Nephron (organoid): ENCODE results near the gene ARHGAP4.

Experiments
- H3K27ac Mint-ChIP-seq, 3 experiments: 2 replicates each; pipeline ENCODE4 v1.8.0; 2020; ENCODE audit warnings: mixed read lengths in 3 of 3, mild to moderate bottlenecking in 2 of 3, moderate library complexity in 1 of 3
- H3K27me3 Mint-ChIP-seq: 2 replicates; pipeline ENCODE4 v1.8.0; 2021; ENCODE audit warnings: low read depth, mild to moderate bottlenecking, moderate library complexity, mixed read lengths
- H3K36me3 Mint-ChIP-seq: 2 replicates; pipeline ENCODE4 v1.8.0; 2020; ENCODE audit warnings: low read depth, mixed read lengths
- H3K4me1 Mint-ChIP-seq: 2 replicates; pipeline ENCODE4 v1.8.0; 2020; ENCODE audit warnings: mixed read lengths
- H3K4me3 Mint-ChIP-seq, 3 experiments: 2 replicates each; pipeline ENCODE4 v1.8.0; 2020; ENCODE audit warnings: mild to moderate bottlenecking in 3 of 3, mixed read lengths in 3 of 3, moderate library complexity in 2 of 3
- H3K9me3 Mint-ChIP-seq: 2 replicates; pipeline ENCODE4 v1.8.0; 2020; ENCODE audit warnings: mixed read lengths
- TF ChIP-seq, protein P1 (sequence below), 3 experiments: fragments of 200-600 bp; sonication (generic); IDR thresholded peaks; one replicate each; pipeline ENCODE4 v1.5.0; 2021; ENCODE audit warnings: antibody characterized with exemption in 3 of 3; ENCODE audit not compliant: unreplicated experiment in 3 of 3

The ARHGAP4 gene

GRCh38 chrX:153925739-153926551, at the start of gene ARHGAP4:
ARHGAP4 (minus strand) TSS chrX:153926264; CDS start chrX:153926202, 62 bp downstream.
- H3K27ac Mint-ChIP-seq: peak within 1 kb of the TSS; percentile 90 to 97 (median 97)
- peaks cover 3% of the 10 kb centered on the region for H3K9me3 Mint-ChIP-seq
- TF ChIP-seq, protein P1, sequence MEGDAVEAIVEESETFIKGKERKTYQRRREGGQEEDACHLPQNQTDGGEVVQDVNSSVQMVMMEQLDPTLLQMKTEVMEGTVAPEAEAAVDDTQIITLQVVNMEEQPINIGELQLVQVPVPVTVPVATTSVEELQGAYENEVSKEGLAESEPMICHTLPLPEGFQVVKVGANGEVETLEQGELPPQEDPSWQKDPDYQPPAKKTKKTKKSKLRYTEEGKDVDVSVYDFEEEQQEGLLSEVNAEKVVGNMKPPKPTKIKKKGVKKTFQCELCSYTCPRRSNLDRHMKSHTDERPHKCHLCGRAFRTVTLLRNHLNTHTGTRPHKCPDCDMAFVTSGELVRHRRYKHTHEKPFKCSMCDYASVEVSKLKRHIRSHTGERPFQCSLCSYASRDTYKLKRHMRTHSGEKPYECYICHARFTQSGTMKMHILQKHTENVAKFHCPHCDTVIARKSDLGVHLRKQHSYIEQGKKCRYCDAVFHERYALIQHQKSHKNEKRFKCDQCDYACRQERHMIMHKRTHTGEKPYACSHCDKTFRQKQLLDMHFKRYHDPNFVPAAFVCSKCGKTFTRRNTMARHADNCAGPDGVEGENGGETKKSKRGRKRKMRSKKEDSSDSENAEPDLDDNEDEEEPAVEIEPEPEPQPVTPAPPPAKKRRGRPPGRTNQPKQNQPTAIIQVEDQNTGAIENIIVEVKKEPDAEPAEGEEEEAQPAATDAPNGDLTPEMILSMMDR (IDR thresholded peaks at IDR 0.05; ENCODE audit: unreplicated experiment in 3 of 3): no peak
- peaks cover 20% of the 10 kb centered on the region for H3K4me1 Mint-ChIP-seq
- peaks cover 8% of the 10 kb centered on the region for H3K36me3 Mint-ChIP-seq
- H3K4me3 Mint-ChIP-seq: peak within 1 kb of the TSS; percentile 83 to 90 (median 90)
- H3K27me3 Mint-ChIP-seq: peaks cover 3% of the 10 kb centered on the region

DNA sequence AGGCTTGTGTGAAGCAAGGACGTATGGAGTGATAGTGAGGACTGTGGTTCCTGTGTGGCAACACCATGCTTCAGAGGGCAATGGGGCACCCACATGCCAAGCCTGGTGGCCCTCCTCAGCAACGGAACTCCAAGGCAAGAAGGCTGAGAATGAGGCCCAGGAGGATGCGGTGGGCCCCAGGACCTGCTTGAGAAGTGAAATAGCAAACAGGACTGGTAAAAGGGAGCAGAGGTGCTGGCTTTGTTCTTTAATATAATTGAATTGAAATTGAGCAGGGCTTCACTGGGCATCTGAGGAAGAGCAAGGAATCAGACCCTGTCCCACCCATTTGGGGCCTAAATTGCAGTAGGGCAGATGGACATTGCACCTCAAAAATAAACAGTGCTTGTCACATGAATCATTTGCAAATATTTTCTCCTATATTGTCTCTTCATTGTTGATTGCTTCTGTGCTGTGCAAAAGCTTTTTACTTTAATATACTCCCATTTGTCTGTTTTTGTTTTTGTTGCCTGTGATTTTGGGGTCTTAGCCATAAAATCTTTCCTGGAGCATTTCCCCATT, 48.7 kb upstream of the ARHGAP4 start:
- Mint-ChIP-seq H3K27ac (peak overlapping the region; percentile 99 to 100 (median 100)), H3K9me3 (no peaks in the 10 kb centered on the region), H3K4me3 (peak overlapping the region; percentile 42 to 92 (median 69)), H3K4me1 (peaks cover 28% of the 10 kb centered on the region), H3K27me3 (no peaks in the 10 kb centered on the region), H3K36me3 (no peaks in the 10 kb centered on the region)
- TF ChIP-seq, protein P1 (IDR thresholded peaks at IDR 0.05; ENCODE audit: unreplicated experiment in 3 of 3): no peak

DNA sequence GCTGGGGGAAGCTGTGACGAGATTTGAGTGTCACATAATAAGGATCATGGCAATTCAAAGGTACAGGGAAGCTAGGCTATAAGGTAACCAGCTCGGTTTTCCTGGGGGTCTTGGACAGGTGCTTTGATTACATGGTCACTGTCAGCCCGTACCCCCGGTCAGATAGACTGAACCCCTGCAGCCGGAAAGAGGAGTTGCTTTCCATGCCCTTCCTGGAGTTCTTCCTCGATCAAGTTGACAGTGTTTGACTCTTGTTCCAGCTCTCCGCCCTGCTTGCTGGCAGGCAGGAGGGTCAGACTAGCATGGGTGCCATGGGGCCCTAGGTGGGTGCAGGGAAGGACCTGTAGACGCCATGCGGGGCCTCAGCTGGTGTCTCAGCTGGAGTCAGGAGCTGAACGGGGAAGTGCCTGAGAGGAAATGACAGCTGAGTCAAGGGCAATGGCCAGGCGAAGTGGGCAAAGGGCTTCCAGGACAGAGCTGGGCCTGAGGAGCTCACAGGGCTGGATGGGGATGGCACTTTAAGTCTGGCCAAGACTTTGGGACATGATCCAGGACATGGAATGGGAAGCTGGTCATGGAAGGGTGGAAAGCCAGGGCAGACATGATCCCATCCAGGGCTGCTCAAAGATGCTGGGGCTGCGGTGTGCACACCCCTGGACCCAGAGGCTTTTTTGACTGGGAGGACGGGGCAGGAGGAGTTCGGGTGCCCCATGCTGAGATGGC, 48.1 kb upstream of the ARHGAP4 start:
- Mint-ChIP-seq H3K4me3 (peak overlapping the region; percentile 91 to 98 (median 92)), H3K4me1 (peaks cover 32% of the 10 kb centered on the region), H3K27me3 (no peaks in the 10 kb centered on the region), H3K27ac (peak overlapping the region; percentile 99 to 100 (median 100)), H3K36me3 (no peaks in the 10 kb centered on the region), H3K9me3 (no peaks in the 10 kb centered on the region)
- TF ChIP-seq, protein P1 (IDR thresholded peaks at IDR 0.05; ENCODE audit: unreplicated experiment in 3 of 3): no peak

- Mint-ChIP-seq H3K36me3 (no peaks in the 10 kb centered on the region), H3K9me3 (no peaks in the 10 kb centered on the region), H3K27ac (peak overlapping the region; percentile 99 to 100 (median 100)), H3K27me3 (no peaks in the 10 kb centered on the region), H3K4me3 (peak overlapping the region; percentile 91 to 98 (median 92)), H3K4me1 (peaks cover 40% of the 10 kb centered on the region)
- TF ChIP-seq, protein P1 (IDR thresholded peaks at IDR 0.05; ENCODE audit: unreplicated experiment in 3 of 3): no peak
Observed at GRCh38 chrX:153973127-153974002, 47.3 kb upstream of the ARHGAP4 start.

GRCh38 chrX:153972368-153973126, 46.5 kb upstream of the ARHGAP4 start, which contains the start of gene TMEM187:
TMEM187 (plus strand) TSS chrX:153972754; CDS start chrX:153982063, 9,309 bp downstream.
- Mint-ChIP-seq H3K4me3 (peak within 1 kb of the TSS; percentile 96 to 100 (median 100)), H3K27ac (peak within 1 kb of the TSS; percentile 99 to 100 (median 100)), H3K36me3 (peaks cover 2% of the 10 kb centered on the region), H3K9me3 (no peaks in the 10 kb centered on the region), H3K27me3 (peaks cover under 1% of the 10 kb centered on the region), H3K4me1 (peaks cover 48% of the 10 kb centered on the region)
- TF ChIP-seq, protein P1 (IDR thresholded peaks at IDR 0.05; ENCODE audit: unreplicated experiment in 3 of 3): no peak
